Measurements from ENCODE around the gene OCA2. TPM values are rescaled to one million over a fixed set of nuclear protein-coding genes. Genes with fewer than 3 reads are reported as not detected.

Gene OCA2
- polyA plus RNA-seq, 1 experiment = not detected

- TF ChIP-seq CTCF (IDR thresholded peaks at IDR 0.05; ENCODE audit: low read depth, low read length) = no peak
- peak overlapping the region; percentile 22; the same call in 1 of the 2 replicates for H3K4me3 ChIP-seq (ENCODE audit: low read depth, low read length)
- H3K27ac ChIP-seq (ENCODE audit: low read depth, low read length) = no peak overlapping the region
- POLR2A ChIA-PET = no interaction called here
- DNase-seq (ENCODE audit: low read depth, low spot score) = no peak
- CTCF ChIA-PET = interaction anchor here (0.7 to 2.8 kb wide), 4 partner anchors 14 to 28 kb away, joined by 3 to 11 read pairs (median 6); no protein-coding TSS in a partner anchor
- peaks cover 5% of the 10 kb centered on the region; the same call in 1 of the 2 replicates for H3K9me3 ChIP-seq (ENCODE audit: control insufficient read depth, insufficient read depth, low read length)
- H3K27me3 ChIP-seq (ENCODE audit: control insufficient read depth, insufficient read depth, low read length) = peaks cover 59% of the 10 kb centered on the region
Observed at GRCh38 chr15:28099555-28100140, 533 bp upstream of the OCA2 start.

- POLR2A ChIA-PET = no interaction called here
- Histone ChIP-seq H3K4me3 (ENCODE audit: low read depth, low read length) (no peak overlapping the region), H3K27me3 (ENCODE audit: control insufficient read depth, insufficient read depth, low read length) (peaks cover 61% of the 10 kb centered on the region), H3K9me3 (ENCODE audit: control insufficient read depth, insufficient read depth, low read length) (peaks cover 5% of the 10 kb centered on the region; the same call in 1 of the 2 replicates), H3K27ac (ENCODE audit: low read depth, low read length) (no peak overlapping the region)
- no peak for DNase-seq (ENCODE audit: low read depth, low spot score)
- CTCF ChIA-PET = interaction anchor here (1.9 to 2.8 kb wide), 2 partner anchors 25 to 28 kb away, joined by 9 to 11 read pairs; no protein-coding TSS in a partner anchor
- no peak for TF ChIP-seq CTCF (IDR thresholded peaks at IDR 0.05; ENCODE audit: low read depth, low read length)
Observed at GRCh38 chr15:28098360-28098765, 752 bp downstream of the OCA2 start.

- POLR2A ChIA-PET = interaction anchor here (0.5 kb wide), 1 partner anchor 1596 kb away, joined by 7 read pairs; no protein-coding TSS in a partner anchor
- peaks cover 5% of the 10 kb centered on the region; the same call in 1 of the 2 replicates for H3K9me3 ChIP-seq (ENCODE audit: control insufficient read depth, insufficient read depth, low read length)
- H3K27ac ChIP-seq (ENCODE audit: low read depth, low read length) = no peak overlapping the region
- DNase-seq (ENCODE audit: low read depth, low spot score) = no peak
- H3K4me3 ChIP-seq (ENCODE audit: low read depth, low read length) = no peak overlapping the region
- TF ChIP-seq CTCF (IDR thresholded peaks at IDR 0.05; ENCODE audit: low read depth, low read length) = no peak
- CTCF ChIA-PET = interaction anchor here (1.9 to 2.8 kb wide), 3 partner anchors 12 to 28 kb away, joined by 7 to 11 read pairs (median 9); no protein-coding TSS in a partner anchor
- H3K27me3 ChIP-seq (ENCODE audit: control insufficient read depth, insufficient read depth, low read length) = peaks cover 61% of the 10 kb centered on the region
Observed at GRCh38 chr15:28097656-28098359, 1.3 kb downstream of the OCA2 start.

GRCh38 chr15:28096670-28097431 is 2.3 kb downstream of the OCA2 start:
- ChIA-PET CTCF (interaction anchor here (2.8 kb wide), 2 partner anchors 11 to 27 kb away, joined by 7 to 11 read pairs; no protein-coding TSS in a partner anchor), POLR2A (no interaction called here)
- peaks cover 3% of the 10 kb centered on the region; the same call in 1 of the 2 replicates for H3K9me3 ChIP-seq (ENCODE audit: control insufficient read depth, insufficient read depth, low read length)
- no peak overlapping the region for H3K27ac ChIP-seq (ENCODE audit: low read depth, low read length)
- no peak for DNase-seq (ENCODE audit: low read depth, low spot score)
- H3K4me3 ChIP-seq (ENCODE audit: low read depth, low read length) = peak overlapping the region; percentile 58
- peaks cover 57% of the 10 kb centered on the region for H3K27me3 ChIP-seq (ENCODE audit: control insufficient read depth, insufficient read depth, low read length)
- no peak for TF ChIP-seq CTCF (IDR thresholded peaks at IDR 0.05; ENCODE audit: low read depth, low read length)
